ENCODE measurements around the gene RMC1.
"Not testable (repeated sequence)": the region's sequence is repeated elsewhere in the genome, so short reads cannot be mapped to it uniquely, and the experiment has no call there.

Gene RMC1

DNA sequence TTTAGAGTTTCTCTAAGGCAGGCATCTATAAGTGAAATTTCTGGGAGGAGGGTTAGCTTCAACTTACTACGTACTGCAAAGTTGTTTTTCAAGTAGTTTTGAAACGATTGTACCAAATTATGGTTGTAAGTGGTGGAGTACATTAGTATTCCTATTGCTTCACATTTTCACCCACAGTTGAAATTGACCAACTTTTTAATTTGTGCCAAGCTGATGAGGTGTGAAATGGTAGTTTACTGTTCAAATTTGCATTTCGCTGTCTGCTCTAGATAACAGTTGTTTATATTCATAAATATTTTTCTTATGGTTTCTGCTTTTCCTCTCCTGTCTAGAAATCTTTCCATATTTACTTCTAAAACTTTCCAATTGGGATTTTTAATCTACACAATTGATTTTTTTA lies 64.4 kb downstream of the RMC1 start:
- no peak for DNase-seq

DNA sequence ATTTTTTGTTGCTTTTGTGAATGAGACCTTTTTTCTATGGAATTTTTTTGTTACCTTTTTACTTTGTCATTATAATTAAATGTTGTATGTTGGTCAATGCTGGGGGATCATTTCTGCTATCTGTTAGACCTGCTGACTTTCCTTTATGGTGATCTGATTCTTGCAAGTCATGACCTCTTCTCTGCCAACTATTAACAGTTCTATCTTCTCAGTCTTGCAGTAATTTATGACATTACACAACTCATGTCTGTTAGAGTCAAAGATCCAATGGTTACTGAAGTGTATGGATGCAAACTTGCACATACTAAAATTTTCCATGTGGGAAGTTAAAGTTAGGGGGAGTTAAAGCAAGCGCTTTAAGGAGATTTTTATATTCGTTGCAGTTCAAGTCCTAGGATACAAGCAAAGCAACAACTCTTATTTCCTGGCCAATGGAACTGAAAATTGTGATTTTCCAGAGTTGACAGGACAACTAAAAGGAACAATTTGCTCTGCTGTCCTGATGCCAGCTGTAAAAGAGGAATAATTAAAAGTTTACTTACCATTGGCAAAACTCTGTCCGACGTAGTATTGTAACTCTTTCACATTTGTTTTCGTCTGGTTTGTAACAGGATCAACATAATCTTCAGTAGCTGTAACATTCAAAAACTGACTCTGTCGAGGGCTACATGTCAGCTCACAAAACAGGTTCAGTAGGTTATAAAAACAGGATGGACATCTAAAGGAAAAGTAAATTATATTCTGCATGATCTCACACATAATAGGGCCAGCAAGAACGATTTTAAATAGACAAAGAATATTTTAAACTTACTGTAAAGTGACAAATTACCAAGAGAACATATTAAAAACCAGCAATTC lies 65.2 kb downstream of the RMC1 start:
- no peak for DNase-seq

DNA sequence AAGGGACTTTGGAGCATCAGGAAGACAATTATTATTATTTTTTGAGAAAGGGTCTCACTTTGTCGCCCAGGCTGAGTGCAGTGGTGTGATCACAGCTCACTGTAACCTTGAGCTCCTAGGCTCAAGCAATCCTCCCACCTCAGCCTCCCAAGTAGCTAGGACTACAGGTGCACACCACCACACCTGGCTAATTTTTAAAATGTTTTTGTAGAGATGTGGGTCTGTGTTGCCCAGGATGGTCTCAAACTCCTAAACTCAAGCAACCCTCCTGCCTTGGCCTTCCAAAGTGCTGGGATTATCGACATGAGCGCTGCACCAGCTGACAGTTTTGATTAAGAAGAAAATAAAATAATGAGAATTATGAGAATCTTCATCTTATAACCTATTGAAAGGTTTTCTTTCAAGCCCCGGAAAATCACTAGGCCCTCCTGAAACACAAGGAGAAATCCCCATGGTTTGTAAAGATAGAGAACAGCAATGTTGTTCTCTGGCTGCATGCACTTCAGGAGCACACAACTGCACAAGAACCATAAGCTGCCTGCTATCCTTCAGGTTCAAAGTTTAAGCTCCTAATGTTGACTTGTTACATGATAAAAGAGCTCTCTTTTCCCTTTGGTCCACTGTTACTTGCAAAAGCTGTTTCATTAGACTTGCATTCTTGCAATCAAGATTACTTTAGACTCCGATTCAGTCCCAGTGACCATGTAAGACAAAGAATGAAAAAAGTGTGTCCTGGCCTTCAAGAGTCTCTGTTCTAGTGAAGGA lies 66.2 kb downstream of the RMC1 start:
- DNase-seq: no peak

DNA sequence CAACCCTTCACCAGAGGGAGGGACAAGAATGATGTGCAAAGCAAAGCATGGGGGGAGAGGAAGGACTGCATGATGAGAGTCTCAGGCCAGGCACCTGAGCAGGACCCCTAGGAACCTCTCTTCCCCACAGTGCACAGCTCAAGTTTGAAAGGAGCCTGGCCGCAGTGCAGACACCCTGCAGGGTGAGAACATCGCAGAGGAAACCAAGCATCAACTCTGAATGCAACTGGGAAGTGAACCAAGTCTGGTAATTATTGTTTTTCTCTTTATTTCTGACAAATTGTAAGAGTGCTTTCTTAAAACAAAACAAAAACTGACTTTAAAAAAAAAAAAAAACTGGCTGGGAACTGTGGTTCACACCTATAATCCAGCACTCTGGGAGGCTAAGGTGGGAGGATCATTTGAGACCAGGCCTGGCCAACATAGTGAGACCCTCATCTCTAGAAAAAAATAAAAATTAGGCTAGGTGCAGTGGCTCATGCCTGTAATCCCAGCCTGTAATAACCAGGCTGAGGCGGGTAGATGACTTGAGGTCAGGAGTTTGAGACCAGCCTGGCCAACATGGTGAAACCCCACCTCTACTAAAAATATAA lies 67.7 kb downstream of the RMC1 start:
- DNase-seq: no peak

DNA sequence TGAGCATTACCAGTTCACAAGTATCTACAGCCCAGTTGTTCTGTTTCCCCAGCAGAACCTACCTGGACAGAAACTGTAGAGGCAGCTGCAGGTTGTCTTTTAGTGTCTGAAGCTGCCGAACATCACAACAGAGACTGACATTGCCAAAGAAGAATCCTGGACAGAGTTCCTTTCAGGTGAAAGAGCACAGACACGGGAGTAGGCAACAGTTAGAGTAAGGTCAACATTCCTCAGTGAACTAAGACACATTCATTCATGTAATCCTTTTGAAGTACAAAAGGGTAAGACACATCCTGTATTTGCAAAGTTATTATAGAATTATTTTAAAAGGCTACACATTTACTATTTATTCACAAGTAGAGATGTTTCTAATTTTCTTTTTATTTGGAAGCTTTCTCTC lies 68.7 kb downstream of the RMC1 start:
- no peak for DNase-seq

DNA sequence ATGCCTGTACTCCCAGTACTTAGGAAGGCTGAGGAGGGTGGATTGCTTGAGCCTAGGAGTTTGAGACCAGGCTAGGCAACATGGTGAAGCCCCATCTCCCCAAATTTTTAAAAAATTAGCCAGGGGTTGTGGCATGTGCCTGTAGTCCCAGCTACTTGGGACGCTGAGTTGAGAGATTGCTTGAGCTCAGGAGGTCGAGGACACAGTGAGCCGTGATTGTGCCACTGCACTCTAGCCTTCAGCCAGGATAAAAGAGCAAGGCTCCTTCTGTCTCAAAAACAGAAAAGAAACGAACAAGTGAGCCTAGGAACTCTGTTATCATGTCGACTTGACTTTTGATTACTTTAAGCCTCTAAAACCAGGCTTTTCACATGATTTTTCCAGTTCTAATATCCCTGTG lies 69.3 kb downstream of the RMC1 start:
- no peak for DNase-seq

DNA sequence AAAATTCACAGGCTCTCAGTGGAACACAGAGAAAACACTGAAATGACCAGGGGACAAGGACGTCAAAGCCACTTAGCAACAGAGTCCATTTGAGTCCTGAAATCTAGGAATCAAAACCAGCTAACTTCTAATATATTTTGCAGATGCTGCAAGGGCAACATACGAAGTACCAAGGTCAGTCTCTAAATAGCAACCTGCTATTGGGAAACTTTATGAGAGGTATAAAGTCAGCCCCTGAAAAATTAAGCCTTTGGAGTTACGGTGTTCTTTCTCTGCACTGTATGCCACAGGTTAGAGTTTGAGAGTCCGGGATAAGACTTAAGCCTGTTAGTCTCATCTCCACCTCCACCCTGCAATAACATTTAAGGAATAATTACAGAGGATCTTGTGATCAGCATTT lies 69.7 kb downstream of the RMC1 start:
- DNase-seq: no peak

DNA sequence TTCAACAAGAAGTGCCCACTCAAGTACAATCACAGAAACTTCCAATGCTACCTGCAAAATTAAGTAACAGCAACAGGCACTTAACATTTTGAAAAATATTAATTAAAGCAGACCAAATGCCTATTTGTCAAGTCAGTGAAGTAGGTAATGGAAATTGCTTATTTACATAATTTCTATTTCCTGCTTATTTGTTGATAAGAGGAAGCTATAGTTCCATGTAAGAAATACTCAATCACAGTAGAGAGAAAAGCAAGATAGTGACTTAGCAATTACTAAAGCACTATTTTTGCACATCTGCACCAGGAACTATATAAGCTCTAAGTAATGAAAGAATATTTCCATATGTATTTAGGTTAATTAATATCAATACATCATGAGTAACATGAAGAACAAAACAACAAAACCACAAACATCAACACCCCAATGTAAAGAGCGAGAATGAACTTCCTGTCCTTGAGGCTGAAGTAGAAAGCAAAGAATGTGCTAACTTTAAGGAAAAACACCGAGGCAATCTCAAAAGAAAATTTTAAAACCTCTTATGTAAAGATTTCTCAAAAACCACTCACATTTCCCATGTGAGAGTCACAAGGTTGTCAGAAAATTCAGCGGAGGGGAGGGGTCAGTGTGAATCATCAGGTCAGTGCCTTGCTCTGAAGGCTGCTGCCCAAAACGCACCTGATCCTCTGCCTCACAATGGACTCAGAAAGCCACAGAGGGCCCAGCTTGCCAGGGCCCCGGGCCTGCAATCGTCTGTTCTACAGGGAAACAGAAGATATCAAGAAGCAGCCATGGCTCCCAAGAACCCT lies 70.5 kb downstream of the RMC1 start:
- no peak for DNase-seq

DNA sequence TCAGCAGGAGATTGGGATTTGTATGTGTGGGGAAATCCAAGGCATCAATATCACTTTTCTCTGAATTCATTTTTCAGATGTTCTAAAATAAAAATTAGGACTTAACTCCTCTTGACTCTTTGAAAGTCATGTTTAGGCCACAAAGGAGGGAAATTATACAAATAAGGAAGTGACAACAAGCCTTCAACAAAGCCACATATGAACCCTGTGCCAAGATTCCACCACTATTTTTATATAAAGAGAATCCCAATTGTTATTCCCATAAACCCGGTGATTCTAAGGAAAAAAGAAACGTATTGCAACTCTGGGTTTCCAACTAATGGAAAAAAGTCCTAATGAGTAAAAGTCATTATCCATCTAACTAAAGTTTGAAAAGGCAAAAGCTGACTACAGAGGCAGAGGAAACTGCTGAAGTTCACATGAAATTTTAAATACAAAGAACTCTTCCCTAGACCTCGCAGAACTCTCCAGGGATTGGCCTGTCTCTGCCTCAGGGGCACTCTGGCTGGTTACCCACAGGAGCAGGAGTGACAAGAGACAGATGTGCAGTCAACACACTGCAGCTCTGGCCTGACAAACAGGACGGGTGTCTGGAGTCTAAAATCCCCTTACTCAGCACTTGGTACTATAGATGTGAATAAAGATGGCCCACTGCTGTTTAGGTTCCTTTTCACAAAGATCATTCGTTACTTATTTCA lies 71.4 kb downstream of the RMC1 start:
- DNase-seq: no peak

DNA sequence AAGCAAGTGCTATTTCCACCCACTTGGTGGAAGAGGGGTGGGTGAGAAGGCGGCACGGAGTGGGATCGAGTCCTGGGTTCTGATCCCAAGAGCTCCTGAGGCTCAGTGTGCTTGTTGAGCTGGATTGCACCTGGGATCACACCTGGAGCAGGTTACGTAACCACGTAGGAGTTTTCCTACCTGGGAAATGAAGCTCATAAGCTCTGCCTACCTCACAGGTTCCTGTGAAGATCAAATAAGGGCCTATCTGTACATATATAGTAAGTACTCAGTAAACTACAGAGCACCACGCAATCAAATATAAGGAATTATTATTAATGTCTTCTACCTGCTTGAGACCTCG lies 72.0 kb downstream of the RMC1 start:
- DNase-seq: no peak

DNA sequence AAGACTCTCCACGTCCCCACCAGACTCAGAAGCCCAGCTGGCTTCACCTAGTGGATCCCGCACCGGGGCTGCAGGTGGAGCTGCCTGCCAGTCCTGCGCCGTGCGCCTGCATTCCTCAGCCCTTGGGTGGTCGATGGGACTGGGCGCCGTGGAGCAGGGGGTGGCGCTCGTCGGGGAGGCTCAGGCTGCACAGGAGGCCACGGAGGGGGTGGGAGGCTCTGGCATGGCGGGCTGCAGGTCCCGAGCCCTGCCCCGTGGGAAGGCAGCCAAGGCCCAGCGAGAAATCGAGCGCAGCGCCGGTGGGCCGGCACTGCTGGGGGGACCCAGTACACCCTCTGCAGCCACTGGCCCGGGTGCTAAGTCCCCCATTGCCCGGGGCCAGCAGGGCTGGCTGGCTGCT lies 74.2 kb downstream of the RMC1 start:
- not testable (repeated sequence) for DNase-seq

DNA sequence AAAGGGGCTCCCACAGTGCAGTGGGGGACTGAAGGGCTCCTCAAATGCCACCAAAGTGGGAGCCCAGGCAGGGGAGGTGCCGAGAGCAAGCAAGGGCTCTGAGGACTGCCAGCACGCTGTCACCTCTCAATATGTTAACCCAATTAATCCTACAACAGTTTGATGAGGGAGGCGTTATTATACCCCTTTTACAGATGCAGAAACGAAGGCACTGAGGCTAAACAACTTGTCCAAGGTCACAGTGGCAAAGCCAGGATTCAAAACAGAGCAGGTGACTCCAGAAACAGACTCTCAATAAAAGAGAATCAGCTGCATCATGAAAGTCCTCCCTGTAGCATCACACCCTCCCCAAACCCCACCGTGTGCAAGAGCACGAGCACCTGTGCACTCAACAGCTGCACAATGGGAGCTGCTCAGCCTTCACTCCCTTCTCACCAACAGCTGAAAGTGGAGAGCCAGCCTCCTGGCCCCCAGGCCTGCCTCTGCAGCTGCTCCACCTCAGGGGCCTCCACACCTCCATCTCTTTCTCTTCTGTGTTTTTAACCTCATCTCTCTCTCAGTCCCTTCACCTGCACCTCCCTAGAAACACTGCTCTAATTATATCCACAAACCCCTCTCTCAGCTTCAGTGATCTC lies 74.9 kb downstream of the RMC1 start:
- no peak for DNase-seq

DNA sequence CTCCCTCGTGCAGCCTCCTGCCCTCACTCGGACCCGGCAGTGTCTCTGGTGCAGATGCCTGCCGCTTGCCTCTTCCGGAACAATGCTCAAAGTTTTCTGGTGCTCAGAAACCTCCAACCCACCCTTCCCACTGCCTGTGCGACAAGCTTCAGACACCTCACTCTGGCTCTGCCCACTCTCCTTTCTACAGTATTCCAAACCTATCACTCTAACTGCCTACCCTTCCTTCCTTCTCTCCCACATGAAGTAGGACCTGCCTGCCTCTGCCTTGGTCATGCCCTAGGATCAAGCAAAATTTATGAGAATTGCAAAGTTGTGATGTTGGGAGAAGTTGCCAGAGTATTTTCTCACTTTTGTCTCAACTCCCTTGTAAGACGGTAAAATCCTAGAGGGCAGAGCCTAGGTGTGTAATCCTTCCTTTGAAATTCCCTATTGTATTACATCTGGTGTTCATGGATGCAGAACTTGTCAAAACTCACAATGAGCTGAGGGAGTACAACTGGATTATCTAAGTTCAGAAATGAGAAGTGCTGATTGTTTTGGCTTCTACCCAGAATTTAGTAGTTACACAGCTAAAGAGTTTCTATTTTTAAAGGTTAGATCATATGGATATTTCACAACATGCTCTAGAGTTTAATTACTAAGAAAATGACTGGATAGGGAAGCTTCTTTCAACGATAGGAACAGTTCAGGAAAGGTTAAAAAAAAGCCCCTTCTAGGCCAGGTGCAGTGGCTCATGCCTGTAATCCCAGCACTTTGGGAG lies 75.8 kb downstream of the RMC1 start:
- no peak for DNase-seq

DNA sequence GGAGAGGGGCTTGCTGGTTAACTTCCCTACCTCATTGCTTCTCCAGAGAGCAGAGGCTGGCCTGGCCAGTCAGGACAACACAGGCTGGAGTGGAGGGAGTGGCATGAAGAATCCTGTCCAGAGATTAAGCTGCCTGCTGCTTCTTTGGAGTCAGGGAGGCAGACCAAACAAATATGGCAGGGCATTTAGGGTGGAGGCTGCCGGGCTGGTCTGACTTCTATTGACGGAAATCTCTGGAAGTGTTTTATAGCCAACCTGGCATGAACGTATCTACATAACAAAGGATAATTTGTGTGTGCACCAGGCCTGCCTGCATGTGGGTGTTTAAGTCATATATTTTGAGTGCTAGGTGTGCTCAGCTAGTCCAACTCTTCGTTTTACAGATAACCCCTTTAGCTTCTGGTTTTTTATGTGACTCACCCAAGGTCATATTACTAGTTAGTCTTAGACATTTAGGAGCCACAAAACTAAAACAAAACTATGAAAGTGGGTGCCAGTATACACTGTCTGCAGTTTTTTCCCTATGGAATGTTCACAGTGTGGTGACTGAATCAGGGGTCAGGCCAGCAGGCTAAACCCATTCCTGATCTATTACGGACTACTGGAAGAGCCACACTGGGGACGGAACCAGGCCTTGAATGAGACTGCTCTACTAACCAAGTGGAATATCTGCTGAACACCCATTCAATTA lies 77.5 kb downstream of the RMC1 start:
- DNase-seq: no peak

Data from activated T-cell treated with anti-CD3 and anti-CD28 coated beads for 4 hours (primary cell).